ENCODE measurements around the gene IARS2. TPM values are rescaled to one million over a fixed set of nuclear protein-coding genes. Genes with fewer than 3 reads are reported as not detected.
"Not testable (repeated sequence)": the region's sequence is repeated elsewhere in the genome, so short reads cannot be mapped to it uniquely, and the experiment has no call there.

Gene IARS2
- total and polyA plus RNA-seq, 7 donors: 44.1 to 92.6 (median 67.0) TPM

DNA sequence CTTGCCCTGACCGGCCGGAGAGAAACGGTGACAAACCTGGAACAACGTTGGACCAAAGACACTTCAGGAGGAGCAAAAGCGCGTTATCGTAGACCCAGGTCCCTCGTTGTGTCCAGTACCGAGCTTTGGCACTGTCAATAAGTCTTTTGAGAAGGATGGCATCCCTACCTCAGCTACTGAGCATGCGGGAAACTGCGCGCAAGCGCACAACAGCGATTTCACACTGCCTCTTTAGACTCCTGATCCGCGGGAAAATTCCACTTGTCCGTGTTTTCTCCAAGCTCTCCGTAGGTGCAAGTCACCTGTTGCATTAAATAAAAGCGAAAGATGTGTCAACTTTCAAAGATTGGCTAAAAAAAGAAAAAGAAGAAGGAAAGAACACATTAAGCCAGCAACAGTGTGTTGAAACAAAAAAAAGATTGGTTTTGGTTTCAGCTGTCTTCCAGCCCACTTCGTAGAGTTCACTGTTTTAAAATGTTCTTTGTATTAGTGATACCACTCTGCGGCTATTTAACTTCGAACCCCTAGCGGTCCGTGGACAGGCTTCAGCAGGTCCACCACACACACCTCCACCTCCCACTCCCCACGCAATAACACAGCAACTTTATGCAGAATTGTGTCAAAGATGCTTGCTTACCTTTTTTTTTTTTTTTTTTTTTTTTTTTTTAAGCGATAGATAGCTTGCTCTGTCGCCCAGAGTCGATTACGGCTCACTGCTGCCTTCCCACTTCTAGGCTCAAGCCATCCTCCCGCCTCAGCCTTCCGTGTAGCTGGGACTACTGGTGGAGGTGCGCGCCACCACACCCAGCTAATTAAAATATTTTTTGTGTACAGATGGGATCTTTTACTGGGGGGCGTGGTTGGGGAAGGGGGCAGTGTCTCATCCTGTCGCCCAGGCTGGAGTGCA lies 4.0 kb upstream of the IARS2 start, which contains the start of gene BPNT1:
Gene BPNT1, minus strand, starts transcription at position 139 of the 907 bp plus-strand sequence. CDS start 9,942 bp downstream, outside the sequence.
- TF ChIP-seq, protein P1, sequence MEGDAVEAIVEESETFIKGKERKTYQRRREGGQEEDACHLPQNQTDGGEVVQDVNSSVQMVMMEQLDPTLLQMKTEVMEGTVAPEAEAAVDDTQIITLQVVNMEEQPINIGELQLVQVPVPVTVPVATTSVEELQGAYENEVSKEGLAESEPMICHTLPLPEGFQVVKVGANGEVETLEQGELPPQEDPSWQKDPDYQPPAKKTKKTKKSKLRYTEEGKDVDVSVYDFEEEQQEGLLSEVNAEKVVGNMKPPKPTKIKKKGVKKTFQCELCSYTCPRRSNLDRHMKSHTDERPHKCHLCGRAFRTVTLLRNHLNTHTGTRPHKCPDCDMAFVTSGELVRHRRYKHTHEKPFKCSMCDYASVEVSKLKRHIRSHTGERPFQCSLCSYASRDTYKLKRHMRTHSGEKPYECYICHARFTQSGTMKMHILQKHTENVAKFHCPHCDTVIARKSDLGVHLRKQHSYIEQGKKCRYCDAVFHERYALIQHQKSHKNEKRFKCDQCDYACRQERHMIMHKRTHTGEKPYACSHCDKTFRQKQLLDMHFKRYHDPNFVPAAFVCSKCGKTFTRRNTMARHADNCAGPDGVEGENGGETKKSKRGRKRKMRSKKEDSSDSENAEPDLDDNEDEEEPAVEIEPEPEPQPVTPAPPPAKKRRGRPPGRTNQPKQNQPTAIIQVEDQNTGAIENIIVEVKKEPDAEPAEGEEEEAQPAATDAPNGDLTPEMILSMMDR (IDR thresholded peaks at IDR 0.05): no peak
- H3K4me3 ChIP-seq: peak within 1 kb of the TSS; percentile 77
- H3K9me3 ChIP-seq: no peaks in the 10 kb centered on the region
- WGBS, 3 donors: 7 to 8% (median 7%) methylated on average over 35 of the region's 35 CpGs
- H3K4me1 ChIP-seq: peaks cover 2% of the 10 kb centered on the region
- no peaks in the 10 kb centered on the region for H3K36me3 ChIP-seq (ENCODE audit: insufficient read depth in 1 of 2, low read depth in 1 of 2)
- H3K27me3 ChIP-seq (ENCODE audit: insufficient read depth in 3 of 3, low read length in 2 of 3): no peaks in the 10 kb centered on the region
- peak; percentile 93 to 96 for DNase-seq
- ATAC-seq: peak; percentile 83 to 89 (median 87)
- peak within 1 kb of the TSS; percentile 70 for H3K27ac ChIP-seq
- intact Hi-C loops (cut with DNase I): loop anchor here in 1 of 2 donors (5.0 kb wide), 1 partner anchor 43 kb away; the partner anchor contains the start of gene EPRS1

DNA sequence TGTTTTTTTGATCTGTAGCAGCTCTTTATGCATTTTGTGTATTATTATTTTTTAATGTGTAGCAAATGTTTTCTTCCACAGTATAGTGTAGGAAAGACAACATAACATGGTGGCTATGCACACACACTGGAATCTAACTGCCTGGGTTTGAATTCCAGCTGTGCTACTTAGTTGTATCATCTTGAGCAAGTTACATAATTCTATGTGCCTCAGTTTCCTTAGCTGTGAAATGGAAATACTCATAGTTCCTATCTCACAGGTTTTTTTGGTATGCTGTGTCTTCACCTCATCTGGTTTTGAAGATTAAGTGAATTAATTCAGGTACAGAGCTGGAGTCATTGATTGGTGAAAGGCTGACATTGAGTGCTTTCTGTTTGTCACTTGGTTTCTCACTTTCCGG lies 1.2 kb upstream of the IARS2 start:
- no peak overlapping the region for H3K27ac ChIP-seq
- no peak for ATAC-seq
- no peaks in the 10 kb centered on the region for H3K9me3 ChIP-seq
- H3K27me3 ChIP-seq (ENCODE audit: insufficient read depth in 3 of 3, low read length in 2 of 3): no peaks in the 10 kb centered on the region
- intact Hi-C loops (cut with DNase I): loop anchor here in 1 of 2 donors (5.0 kb wide), 1 partner anchor 45 kb away; the partner anchor contains the start of gene EPRS1
- peaks cover 0 to 23% of the 10 kb centered on the region in 2 donors for H3K36me3 ChIP-seq (ENCODE audit: insufficient read depth in 1 of 2, low read depth in 1 of 2)
- TF ChIP-seq, protein P1 (IDR thresholded peaks at IDR 0.05): no peak
- H3K4me1 ChIP-seq: peaks cover 14% of the 10 kb centered on the region
- 94 to 100% (median 96%) methylated on average over 1 of the region's 1 CpG for WGBS, 3 donors
- no peak overlapping the region for H3K4me3 ChIP-seq
- no peak for DNase-seq

DNA sequence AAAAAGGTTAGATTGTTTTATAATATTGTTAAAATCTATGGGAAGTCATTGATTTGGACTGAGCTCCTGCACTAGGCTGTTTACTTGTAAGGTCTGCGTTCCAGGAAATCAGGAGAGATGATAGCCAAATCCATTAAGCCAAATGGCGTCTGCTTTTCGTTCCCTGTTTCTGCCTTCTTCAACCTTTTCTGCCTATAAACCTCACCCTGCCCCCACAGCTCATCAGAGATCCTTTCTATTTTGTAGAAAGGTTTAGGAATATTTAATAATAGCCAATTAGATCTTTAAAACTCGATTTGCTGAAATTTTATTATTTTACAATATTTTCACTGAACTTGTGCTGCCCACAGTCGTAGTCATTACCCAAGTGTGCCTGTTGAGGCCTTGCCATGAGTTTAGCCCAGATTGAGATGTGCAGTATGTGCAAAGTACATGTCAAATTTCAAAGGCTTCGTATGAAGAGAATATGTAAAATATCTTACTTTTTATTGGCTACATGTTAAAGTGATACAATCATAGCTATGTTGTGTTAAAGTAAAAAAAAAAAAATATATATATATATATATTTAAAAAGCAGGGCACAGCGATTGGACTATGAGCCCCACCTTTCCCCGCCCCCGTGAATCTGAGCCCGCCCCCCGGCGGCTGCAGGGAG lies 444 bp upstream of the IARS2 start:
- intact Hi-C loops (cut with DNase I): loop anchor here in 1 of 2 donors (5.0 kb wide), 1 partner anchor 46 kb away; the partner anchor contains the start of gene EPRS1

DNA sequence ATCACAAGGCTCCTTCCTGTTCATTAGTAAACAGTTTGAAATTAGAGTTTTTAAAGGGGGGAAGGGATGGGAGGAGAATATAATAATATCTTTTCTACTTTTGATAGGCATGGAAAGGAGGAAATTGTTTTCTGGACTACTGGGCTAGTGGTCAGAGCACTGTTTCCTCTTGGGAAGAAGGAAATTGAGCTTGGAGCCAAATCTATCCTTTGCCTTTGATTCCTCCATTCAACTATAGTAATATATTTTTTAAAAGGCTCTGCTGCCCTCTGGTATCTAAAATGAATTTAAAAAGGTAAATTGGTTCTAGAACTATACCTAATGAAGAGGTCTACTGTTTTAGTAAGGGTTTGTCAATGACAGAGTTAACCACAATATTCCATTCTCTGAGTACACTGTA lies 5.9 kb downstream of the IARS2 start:
- no peaks in the 10 kb centered on the region for H3K27me3 ChIP-seq (ENCODE audit: insufficient read depth in 3 of 3, low read length in 2 of 3)
- no peak for DNase-seq
- no peak overlapping the region for H3K27ac ChIP-seq
- peaks cover 5 to 93% of the 10 kb centered on the region in 2 donors for H3K36me3 ChIP-seq (ENCODE audit: insufficient read depth in 1 of 2, low read depth in 1 of 2)
- H3K9me3 ChIP-seq: no peaks in the 10 kb centered on the region
- no peak overlapping the region for H3K4me3 ChIP-seq
- TF ChIP-seq, protein P1 (IDR thresholded peaks at IDR 0.05): no peak
- intact Hi-C loops (cut with DNase I): loop anchor here (10.0 kb wide), 2 partner anchors 85 to 105 kb away; no protein-coding TSS in a partner anchor
- ATAC-seq: no peak
- peaks cover 12% of the 10 kb centered on the region for H3K4me1 ChIP-seq

More for the DNA sequence above, 444 bp upstream of the IARS2 start:
- WGBS, 3 donors: 16 to 24% (median 17%) methylated on average over 12 of the region's 12 CpGs
- no peaks in the 10 kb centered on the region for H3K27me3 ChIP-seq (ENCODE audit: insufficient read depth in 3 of 3, low read length in 2 of 3)
- H3K27ac ChIP-seq: peak overlapping the region; percentile 91
- H3K4me1 ChIP-seq: peaks cover 14% of the 10 kb centered on the region
- no peaks in the 10 kb centered on the region for H3K9me3 ChIP-seq
- no peak for DNase-seq
- H3K36me3 ChIP-seq (ENCODE audit: insufficient read depth in 1 of 2, low read depth in 1 of 2): peaks cover 0 to 30% of the 10 kb centered on the region in 2 donors
- peak overlapping the region; percentile 100 for H3K4me3 ChIP-seq
- TF ChIP-seq, protein P1 (IDR thresholded peaks at IDR 0.05): no peak
- ATAC-seq: peak; percentile 1 to 18 (median 7)

DNA sequence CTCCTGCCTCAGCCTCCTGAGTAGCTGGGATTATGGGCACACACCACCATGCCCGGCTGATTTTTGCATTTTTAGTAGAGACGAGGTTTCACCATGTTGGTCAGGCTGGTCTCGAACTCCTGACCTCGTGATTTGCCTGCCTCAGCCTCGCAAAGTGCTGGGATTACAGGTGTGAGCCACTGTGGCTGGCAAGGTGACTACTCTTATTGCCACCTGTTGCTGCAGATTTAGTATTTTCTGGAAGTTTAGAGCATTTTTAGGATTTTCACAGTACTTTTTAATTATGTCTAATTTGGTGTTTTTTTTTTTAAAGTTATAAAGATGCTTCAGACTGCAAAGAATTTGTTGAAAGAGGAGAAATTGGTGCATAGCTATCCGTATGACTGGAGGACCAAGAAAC lies 16.5 kb downstream of the IARS2 start:
- H3K4me3 ChIP-seq; ATAC-seq; H3K9me3 ChIP-seq; H3K27me3 ChIP-seq (ENCODE audit: insufficient read depth in 3 of 3, low read length in 2 of 3); DNase-seq; intact Hi-C loops (cut with DNase I); H3K27ac ChIP-seq; H3K4me1 ChIP-seq: not testable (repeated sequence)
- WGBS, 3 donors: 93 to 95% (median 94%) methylated on average over 6 of the region's 6 CpGs
- peaks cover 13 to 96% of the 10 kb centered on the region in 2 donors for H3K36me3 ChIP-seq (ENCODE audit: insufficient read depth in 1 of 2, low read depth in 1 of 2)

DNA sequence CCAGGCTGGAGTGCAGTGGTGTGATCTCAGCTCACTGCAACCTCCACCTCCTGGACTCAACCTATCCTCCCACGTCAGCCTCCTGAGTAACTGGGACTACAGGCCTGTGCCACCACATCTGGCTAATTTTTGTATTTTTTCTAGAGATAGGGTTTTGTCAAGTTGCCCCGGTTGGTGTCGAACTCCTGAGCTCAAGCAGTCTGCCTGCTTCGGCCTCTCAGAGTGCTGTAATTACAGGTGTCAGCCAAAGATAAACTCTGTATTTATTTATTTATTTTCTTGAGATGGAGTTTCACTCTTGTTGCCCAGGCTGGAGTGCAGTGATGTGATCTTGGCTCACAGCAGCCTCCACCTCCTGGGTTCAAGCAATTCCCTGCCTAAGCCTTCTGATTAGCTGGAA lies 18.7 kb downstream of the IARS2 start:
- H3K36me3 ChIP-seq (ENCODE audit: insufficient read depth in 1 of 2, low read depth in 1 of 2): peaks cover 5 to 89% of the 10 kb centered on the region in 2 donors
- WGBS, 3 donors: 94 to 97% (median 95%) methylated on average over 4 of the region's 4 CpGs
- not testable (repeated sequence) for H3K27me3 ChIP-seq (ENCODE audit: insufficient read depth in 3 of 3, low read length in 2 of 3)

More for the DNA sequence above, 18.7 kb downstream of the IARS2 start:
- intact Hi-C loops (cut with DNase I); H3K9me3 ChIP-seq; ATAC-seq; H3K27ac ChIP-seq; H3K4me1 ChIP-seq; DNase-seq; H3K4me3 ChIP-seq: not testable (repeated sequence)

Data from psoas muscle (tissue), 8 donors.